Raji (cell line): ENCODE measurements around the gene TMEM61.

Experiments
- POLR2A ChIP-seq: IDR thresholded peaks from 2 replicates; pipeline ENCODE4 v1.6.1; 2011; ENCODE audit warnings: low read depth, low read length, control low read depth; ENCODE audit not compliant: insufficient read depth

Gene TMEM61

DNA sequence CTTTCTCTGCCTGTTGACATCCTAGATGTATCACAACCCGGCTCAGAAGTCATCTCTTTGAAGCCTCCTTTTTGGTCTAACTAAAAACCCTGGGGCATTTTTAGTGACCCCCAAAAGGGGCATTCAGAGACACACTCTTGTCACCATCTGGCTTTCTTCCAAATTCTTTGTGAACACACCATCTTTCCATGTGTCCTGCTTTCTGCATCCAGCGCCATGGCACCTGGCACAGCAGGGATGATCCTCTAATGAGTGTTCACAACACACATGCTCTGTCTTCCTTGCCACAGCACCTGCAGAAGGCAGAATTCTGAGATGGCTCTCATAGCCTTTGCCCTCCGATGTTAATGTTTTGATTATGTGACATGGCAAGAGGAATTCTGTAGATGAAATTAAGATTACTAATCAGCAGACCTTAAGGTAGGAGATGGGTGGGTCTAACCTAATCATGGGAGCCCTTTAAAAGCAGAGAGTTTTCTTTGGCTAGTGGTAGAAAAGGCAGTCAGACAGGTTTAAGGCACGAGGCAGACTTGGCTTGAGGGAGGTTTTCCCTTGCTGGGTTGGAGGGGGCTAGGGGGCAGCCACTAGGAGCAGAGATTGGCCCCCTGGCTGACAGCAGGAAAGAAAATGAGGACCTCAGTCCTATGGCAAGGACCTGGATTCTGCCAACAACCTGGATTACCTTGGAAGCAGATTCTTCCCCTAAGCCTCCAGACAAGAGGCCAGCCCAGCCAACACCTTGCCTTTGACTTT, 4.9 kb upstream of the TMEM61 start:
- no peak for TF ChIP-seq POLR2A

DNA sequence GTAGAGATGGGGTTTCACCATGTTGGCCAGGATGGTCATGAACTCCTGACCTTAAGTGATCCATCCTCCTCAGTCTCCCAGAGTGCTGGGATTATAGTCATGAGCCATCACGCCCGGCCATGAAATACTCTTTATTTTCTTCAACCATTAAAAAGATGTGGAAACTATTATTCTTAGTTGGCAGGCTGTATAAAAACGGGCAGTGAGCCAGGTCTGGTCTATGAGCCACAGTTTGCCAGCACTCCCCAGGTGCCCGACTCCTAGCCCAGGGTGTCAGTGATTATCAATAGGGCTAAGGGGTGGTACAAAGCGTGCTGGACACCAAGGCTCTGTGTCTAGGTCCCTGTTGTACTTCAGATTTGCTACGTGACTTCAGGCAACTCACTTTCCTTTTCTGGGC, 3.7 kb upstream of the TMEM61 start:
- TF ChIP-seq POLR2A, result no peak

DNA sequence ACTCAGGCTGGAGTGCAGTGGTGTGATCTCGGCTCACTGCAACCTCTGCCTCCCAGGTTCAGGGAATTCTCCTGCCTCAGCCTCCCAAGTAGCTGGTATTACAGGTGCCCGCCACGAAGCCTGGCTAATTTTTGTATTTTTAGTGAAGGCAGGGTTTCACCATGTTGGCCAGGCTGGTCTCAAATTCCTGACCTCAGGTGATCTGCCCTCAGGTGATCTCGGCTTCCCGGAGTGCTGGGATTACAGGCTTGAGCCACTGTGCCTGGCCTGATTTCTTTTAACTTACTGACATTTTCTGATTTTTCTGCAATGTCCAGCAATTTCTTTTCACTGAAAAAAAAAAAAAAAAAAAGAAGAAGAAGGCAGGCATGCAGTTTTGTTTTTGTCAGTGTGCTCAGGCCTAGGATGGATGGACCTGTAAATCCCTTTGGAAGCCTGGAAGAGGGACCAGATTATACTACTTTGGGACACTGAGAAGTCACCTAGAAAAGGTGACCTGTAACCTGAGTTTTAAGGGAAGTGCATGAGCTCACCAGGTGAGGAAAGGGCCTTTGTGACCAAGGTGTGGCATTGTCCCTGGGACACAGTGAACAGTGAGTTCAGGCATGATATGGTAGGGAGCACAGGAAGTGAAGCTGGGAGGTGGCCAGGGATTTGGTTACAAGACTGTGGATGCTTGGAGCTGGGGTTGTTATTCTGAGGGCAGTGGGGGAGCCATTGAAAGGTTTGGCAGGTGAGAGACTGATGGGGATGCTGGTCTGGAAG, 2.7 kb upstream of the TMEM61 start:
- TF ChIP-seq POLR2A, result no peak

DNA sequence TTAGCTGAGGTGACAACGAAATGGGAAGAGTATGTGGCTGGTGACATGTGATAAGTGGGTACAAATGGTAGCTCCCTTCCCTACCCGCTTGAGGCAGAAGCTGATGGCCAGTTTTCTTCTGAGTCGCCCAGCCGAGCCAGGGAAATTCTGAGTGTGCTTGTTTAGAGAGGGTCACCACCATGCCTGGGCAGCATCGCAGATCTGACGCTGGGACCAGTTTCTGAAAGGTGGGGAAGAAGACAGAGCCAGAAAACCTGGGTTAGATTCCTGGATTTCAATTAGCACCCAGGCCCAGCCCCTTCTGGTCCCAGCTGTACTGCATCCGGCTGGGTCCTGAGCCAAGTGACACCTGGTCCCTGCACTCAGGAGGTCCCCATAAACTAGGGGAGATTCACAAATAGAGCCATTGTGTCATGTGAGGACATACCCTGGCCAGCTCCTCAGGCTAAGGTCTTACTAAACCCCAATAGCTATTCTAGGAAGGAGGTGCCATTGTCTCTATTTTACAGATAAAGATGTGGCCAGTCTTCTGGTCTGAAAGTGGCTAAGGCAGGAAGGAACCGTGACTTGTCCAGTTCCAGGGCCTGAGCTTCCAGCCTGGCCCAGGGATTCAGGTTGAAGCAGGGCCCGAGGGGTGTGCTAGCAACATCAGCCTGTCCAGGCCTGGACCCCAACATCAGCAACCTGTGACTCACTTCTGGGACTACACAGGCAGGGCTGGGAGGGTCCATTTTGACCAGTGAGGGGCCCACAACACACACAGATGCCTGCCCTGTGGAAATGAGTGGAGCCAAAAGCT, 1.7 kb upstream of the TMEM61 start:
- TF ChIP-seq POLR2A, result no peak

DNA sequence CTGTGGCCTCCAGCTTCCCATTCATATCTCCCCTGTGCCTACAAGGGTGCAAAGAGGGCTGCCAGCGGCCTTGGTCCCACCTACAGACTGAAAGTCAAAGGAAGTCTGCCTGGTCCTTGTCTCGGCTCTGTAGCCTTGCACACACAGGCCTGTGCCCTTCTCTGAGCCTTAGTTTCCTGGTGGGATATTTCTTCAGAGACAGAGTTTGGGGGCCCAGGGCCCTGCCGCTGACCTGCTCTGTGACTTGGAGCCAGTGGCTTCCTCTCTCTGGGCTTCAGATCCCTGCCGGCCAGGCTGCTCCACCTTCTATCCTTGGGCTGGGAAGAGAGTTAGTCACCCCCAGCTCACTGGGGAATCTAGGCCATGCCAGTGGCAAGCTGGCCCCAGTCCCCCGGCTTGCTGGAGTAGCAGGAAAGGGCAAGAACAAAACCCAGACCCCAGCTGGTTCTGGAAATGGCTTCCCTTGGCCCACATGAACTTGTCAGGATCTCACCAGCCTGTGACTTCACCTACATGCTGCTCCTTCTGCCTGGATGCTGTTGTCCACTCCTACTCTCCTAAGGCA, 1.0 kb upstream of the TMEM61 start:
- no peak for TF ChIP-seq POLR2A

DNA sequence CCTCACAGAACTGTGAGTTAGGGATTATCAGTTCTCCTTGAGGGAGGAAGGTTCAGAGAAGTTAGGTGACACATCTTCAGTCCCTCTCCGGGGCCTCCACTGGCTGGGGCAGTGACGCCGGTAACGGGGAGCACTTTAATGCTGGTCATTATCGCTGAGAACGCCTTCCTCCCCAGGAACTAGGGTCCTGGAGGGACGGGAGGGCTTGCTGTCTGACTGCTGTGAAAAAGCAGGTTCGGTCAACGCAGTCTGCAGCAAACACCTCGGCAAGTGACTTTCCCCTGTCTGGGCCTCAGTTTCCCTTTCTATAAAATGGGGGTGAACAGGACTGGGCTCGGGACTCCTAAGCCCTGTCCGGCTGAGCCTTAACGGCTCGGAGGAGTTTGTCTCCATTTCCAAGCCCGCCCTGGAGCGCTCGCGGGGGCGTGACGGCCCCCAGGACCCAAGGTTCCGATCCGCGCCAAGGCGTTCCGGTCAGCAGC, 341 bp upstream of the TMEM61 start:
- no peak for TF ChIP-seq POLR2A

DNA sequence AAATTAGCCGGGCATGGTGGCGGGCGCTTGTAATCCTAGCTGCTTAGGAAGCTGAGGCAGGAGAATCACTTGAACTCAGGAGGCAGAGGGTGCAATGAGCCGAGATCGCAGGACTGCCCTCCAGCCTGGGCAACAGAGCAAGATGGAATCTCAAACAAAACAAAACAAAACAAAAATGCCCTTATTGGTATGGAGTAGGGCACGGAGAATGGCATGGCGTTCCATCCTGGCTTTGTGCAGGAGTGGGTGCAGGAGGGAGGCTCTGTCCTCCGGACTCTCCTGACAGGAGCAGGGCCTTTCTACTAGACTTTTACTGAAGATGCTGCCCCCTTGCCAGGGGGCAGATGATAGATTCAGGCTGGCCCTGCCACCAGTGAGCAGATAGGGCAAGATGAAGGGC, 1.0 kb downstream of the TMEM61 start:
- TF ChIP-seq POLR2A, result no peak

DNA sequence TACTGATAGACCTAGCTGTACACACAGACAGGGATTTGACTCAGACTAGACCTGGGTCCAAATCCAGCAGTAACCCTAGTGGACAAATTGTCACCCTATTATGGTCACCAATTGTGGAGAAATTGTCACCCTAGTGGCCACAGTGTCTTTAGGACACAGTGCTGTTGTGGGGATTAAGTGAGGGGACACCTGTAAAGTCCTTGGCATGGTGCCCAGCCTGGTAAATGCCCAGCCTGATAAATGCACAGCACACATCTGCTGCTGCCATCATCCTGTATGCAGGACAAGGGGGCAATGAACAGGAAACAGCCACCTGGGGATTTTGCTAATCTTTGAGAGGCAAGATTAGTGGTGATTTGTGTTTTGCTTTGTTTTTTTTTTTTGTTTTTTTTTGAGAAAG, 2.3 kb downstream of the TMEM61 start:
- TF ChIP-seq POLR2A, result no peak

DNA sequence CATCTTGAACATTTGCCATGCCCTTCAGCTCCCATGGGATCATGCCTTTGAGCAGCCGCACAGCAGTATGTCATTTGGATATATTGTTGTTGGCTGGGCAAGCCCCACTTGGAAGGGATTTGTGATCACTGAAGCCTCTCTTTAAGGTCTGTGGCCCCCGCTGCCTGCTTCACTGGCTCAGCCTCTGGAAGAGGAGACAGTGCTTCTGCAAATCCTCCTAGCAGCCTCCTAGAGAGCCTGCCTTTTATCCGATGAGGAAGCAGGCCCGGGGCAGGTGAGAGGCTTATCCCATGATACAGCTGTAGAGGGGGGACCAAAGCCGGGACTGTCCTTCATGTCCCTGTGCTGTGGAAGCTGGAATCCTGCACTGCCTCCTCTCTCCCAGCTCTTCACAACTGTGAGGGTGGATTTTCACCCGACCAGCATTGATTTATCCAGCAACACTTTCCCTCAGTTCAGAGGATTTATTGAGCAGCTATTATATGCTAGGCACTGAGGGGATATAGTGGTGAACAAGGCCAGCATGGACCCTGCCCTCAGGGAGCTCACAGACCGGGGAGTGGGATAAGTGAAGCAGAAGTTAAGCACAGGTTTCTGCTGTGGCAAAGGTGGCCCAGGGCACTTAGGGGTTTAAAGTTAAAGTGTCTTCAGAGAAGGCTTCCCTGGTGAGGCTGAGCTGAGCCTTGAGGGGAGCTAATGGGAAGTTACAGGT, 3.9 kb downstream of the TMEM61 start:
- TF ChIP-seq POLR2A, result no peak

DNA sequence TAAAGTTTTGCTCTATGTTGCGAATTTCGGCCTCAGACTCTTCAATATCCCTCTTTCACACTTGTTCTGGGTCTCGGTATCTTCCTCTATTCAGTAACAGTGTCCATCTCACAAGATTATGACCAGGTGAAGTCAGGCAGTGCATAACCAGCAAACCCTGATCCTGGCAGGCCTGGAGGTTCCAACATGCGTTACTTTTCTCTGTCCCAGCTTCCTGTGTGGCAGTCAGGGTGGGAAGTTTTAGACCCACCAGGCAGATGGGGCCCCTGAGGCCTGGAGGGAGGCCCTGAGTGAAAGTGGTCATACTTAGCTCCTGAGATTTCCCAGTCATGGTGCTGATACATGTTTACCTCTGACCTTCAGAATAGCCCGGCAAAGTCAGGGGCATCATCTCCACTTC, 5.1 kb downstream of the TMEM61 start:
- no peak for TF ChIP-seq POLR2A

DNA sequence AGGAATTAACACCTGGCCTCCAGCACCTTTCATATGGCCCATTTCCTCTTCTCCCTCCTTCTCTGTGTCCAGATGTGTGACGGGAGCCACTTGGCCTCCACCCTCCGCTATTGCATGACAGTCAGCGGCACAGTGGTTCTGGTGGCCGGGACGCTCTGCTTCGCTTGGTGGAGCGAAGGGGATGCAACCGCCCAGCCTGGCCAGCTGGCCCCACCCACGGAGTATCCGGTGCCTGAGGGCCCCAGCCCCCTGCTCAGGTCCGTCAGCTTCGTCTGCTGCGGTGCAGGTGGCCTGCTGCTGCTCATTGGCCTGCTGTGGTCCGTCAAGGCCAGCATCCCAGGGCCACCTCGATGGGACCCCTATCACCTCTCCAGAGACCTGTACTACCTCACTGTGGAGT, 5.6 kb downstream of the TMEM61 start:
- no peak for TF ChIP-seq POLR2A

DNA sequence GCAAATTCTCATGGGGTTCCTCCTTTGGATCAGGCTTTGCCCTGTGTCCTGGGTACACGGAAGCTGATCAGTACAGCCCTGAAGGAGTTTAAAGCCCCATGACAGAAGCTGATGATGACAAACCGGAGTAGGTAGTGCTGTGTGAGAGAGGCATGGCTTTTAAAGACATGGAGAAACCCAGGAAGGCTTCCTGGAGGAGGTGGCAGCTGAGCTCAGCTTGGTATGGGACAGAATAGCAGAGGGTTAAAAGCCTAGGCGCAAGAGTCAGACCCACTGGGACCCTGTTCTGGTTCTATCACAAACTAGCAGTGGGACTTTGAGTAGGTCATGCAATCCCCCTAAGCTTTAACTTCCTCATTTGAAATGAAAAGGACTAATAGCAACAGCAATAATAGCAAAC, 6.1 kb downstream of the TMEM61 start:
- no peak for TF ChIP-seq POLR2A

DNA sequence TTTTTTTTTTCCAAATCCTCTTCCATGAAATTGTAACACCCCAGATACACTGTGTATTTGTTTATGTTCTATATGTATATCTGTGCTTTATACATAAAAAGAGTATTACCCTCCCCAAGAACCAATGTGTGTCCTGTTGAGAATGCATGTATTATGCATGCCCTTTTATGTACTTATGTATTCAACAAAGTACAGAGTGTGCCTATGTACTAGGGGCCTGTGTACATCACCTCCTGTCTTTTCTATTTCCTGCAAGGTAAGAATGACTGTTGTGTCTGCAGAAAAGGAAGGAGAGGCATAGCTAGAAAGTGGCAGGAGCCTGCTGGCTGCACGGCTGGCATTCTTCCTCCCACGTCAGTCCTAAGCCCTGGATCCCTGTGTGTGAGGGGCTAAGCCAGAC, 7.0 kb downstream of the TMEM61 start:
- TF ChIP-seq POLR2A, result no peak

DNA sequence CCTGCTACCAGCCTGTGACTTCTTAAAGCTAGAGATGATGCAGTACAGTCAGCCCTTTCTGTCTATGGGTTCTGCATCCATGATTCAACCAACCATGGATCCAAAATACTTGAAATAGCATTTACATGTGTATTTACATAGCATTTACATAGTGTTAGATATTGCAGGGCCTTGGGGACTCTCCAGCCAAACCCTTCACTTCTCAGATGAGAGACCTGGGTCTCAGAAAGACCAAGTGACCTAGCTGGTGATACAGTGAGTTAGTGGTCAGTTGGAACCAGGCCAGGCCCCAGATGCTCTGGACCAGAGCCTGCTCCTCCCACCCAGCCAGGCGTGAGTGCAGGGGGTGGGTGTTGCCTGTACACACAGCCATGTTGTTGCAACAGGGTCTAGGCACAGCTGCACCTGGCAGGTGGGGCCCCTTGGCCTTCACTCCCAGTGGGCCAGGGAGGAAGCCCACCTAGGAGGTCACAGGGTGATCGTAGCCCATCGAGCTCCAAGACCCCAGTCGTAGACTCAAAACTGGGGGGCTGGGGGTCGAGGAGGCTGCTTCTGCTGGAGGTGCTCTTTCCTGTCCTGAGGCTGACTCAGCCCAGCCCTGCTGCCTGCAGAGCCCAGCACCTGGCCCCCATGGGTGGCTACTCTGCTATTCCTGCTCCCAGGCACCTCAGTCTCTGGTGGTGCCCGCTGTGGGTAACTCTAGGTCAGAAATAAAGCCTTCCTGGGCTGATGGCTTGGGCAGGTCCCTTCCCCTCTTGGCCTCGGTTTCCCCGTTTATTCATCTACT, 7.7 kb downstream of the TMEM61 start:
- TF ChIP-seq POLR2A, result no peak
